Embryonic facial prominence (tissue), 1 donor: ENCODE measurements around the gene LAMTOR5.
"Not testable (repeated sequence)": the region's sequence is repeated elsewhere in the genome, so short reads cannot be mapped to it uniquely, and the experiment has no call there.

Experiments used
- DNase-seq: peaks from one replicate; pipeline ENCODE4 v3.0.0-alpha.2; 2016; ENCODE audit errors: extremely low spot score

The LAMTOR5 gene

GRCh38 chr1:110407260-110408210, at the start of gene LAMTOR5:
TSS of gene LAMTOR5 (minus strand) at chr1:110407694. CDS start at chr1:110407620, 74 bp downstream.
- DNase-seq: peak; percentile 85

GRCh38 chr1:110457206-110457605, 49.7 kb upstream of the LAMTOR5 start:
- DNase-seq: no peak

GRCh38 chr1:110455151-110455550, 47.7 kb upstream of the LAMTOR5 start:
- no peak for DNase-seq

- no peak for DNase-seq
Measured at GRCh38 chr1:110454328-110454727, 46.8 kb upstream of the LAMTOR5 start.

GRCh38 chr1:110453829-110454228, 46.3 kb upstream of the LAMTOR5 start:
- no peak for DNase-seq

GRCh38 chr1:110452330-110452729, 44.8 kb upstream of the LAMTOR5 start:
- DNase-seq: no peak

- no peak for DNase-seq
Measured at GRCh38 chr1:110450929-110451328, 43.4 kb upstream of the LAMTOR5 start, which contains the start of gene PROK1. TSS of gene PROK1 (plus strand) at chr1:110451149. CDS start at chr1:110451217, 68 bp downstream.

- DNase-seq: no peak
Measured at GRCh38 chr1:110449661-110450651, 42.5 kb upstream of the LAMTOR5 start.

- DNase-seq: no peak
Measured at GRCh38 chr1:110444561-110444960, 37.1 kb upstream of the LAMTOR5 start.

GRCh38 chr1:110443451-110443850, 36.0 kb upstream of the LAMTOR5 start:
- no peak for DNase-seq

GRCh38 chr1:110441888-110442287, 34.4 kb upstream of the LAMTOR5 start:
- no peak for DNase-seq

- no peak for DNase-seq
Measured at GRCh38 chr1:110440877-110441276, 33.4 kb upstream of the LAMTOR5 start.

GRCh38 chr1:110439873-110440272, 32.4 kb upstream of the LAMTOR5 start:
- DNase-seq: not testable (repeated sequence)

- no peak for DNase-seq
Measured at GRCh38 chr1:110438893-110439292, 31.4 kb upstream of the LAMTOR5 start.

- not testable (repeated sequence) for DNase-seq
Measured at GRCh38 chr1:110437645-110438299, 30.3 kb upstream of the LAMTOR5 start.

- no peak for DNase-seq
Measured at GRCh38 chr1:110436635-110437034, 29.1 kb upstream of the LAMTOR5 start.

GRCh38 chr1:110434946-110435345, 27.5 kb upstream of the LAMTOR5 start:
- DNase-seq: no peak

GRCh38 chr1:110433803-110434202, 26.3 kb upstream of the LAMTOR5 start:
- no peak for DNase-seq

GRCh38 chr1:110433213-110433612, 25.7 kb upstream of the LAMTOR5 start:
- no peak for DNase-seq

- no peak for DNase-seq
Measured at GRCh38 chr1:110430901-110431300, 23.4 kb upstream of the LAMTOR5 start.

GRCh38 chr1:110430366-110430765, 22.9 kb upstream of the LAMTOR5 start:
- DNase-seq: no peak

- no peak for DNase-seq
Measured at GRCh38 chr1:110428946-110429345, 21.5 kb upstream of the LAMTOR5 start.
